T-helper 1 cell (primary cell): ENCODE measurements around the gene CACNB4.

Source experiments
- DNase-seq, 5 donors: peaks; one replicate each; pipeline ENCODE4 v3.0.0-alpha.2; 2012 to 2020

The CACNB4 gene

GRCh38 chr2:152088006-152088405, 10.8 kb downstream of the CACNB4 start:
- DNase-seq: no peak

GRCh38 chr2:152086231-152086630, 12.6 kb downstream of the CACNB4 start:
- DNase-seq: no peak

DNA sequence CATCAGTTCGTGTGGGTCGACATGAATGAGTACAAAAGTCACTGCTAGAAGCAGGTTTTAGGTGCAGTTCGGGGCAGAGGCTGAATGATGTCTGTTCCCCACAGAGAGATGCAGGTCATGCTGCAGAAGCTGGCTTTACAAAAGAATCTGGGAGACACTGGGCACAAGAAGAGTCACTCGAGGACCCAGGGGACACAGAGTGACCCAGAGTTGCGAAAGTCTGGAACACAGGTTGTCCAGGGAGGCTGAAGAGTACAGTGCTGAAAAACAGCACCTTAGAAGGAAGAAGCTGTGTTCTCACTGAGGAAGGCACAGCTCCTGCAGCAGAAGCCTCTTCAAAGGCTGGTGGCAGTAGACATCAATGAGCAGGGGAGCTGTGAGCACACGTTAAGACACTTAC, 14.8 kb downstream of the CACNB4 start:
- DNase-seq: no peak

- no peak for DNase-seq
Measured at GRCh38 chr2:152083202-152083875, 15.5 kb downstream of the CACNB4 start.

DNA sequence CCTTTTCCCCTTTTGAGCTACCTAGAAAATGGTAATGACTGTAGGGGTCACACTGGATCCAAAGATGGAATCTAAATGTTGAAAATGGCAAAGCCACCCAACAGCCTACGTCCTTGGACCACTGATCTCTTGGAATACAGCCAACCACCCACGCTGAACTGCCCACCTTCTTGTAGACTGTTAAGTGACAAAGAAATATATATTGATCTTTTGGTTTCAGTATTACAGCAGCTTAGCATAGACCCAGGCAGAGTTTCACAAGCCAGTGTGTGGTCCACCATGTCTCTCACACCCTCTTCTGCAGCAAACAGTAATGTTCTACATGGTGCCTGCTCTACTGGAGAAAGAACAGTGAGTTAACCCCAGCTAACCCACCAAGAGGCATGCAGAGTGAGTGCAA, 20.2 kb downstream of the CACNB4 start:
- DNase-seq: no peak

GRCh38 chr2:152078023-152078422, 20.8 kb downstream of the CACNB4 start:
- DNase-seq: no peak

- no peak for DNase-seq
Measured at GRCh38 chr2:152075461-152076050, 23.3 kb downstream of the CACNB4 start.

DNA sequence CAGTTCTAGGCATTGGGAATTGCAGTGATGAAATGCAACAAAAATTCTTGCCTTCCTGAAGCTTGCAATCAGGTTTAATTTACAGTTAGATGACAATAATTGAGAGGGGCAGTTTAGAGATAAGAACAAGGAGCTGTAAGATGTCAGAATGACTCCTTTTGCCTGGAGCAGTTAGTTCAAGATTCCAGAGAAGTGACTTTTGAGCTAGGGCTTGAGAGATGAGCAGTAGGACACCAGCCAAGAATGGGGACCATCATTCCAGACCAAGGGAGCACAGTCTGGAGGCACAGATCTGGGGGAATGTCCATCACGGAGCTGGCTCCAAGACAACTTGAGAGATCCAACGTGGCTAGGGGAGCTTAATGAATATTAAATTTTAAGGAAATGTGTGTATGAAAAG, 26.8 kb downstream of the CACNB4 start:
- DNase-seq: no peak

DNA sequence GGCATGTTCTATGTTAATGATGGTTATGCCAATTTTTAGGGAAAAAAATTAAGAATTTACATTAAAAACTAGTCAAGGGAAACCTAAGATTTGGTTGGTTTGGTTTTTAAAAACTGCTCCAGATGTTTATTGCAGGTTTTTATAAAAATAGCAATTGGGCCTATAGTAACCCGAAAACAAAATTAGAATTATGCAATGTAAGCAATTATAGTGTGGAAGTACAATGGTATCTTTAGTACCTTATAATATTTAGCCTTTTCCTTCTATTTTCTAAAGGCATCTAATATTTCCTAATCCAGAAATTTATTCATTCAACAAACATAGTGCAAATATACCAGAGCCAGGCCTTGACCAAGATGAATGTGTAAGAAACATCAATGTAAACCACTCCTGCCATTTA, 27.3 kb downstream of the CACNB4 start:
- DNase-seq: no peak

DNA sequence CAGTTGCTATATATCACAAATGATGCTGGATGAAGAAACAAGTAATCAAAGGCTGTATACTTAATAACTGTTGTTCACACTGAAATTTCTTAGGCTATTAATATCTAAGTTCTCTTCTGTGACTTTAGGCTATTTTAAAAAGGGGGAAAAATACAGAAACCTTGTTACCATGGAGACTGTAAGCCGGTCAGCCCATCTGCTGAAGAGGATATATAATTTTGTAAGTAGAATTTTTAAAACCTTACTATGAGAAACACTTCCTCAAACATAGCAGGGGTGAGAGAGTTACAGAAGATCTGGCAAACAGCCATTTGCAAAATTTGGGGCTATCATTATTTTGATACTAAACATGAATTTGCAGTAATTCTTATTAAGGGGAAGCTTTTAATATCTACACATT, 27.8 kb downstream of the CACNB4 start:
- DNase-seq: no peak

GRCh38 chr2:152068226-152068625, 30.6 kb downstream of the CACNB4 start:
- DNase-seq: no peak

- DNase-seq: no peak
Measured at GRCh38 chr2:152067823-152068222, 31.0 kb downstream of the CACNB4 start.

DNA sequence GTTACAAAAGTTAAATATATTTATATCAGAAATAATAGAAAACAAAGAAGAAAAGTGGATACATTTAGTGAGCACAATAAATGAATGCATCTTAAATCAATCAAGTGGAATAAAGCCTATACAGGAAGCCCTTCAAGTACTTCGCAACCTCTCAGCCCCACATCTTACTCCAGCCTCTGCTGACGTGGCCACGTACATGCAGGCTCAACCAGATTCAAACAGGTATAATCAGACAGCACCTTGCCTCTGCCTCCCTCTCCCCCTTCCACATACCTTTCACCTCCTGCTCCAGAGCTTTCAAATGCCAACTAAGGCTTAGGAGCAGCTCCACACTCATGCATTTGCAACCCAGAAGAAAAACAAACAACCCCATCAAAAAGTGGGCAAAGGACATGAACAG, 32.9 kb downstream of the CACNB4 start:
- DNase-seq: no peak

DNA sequence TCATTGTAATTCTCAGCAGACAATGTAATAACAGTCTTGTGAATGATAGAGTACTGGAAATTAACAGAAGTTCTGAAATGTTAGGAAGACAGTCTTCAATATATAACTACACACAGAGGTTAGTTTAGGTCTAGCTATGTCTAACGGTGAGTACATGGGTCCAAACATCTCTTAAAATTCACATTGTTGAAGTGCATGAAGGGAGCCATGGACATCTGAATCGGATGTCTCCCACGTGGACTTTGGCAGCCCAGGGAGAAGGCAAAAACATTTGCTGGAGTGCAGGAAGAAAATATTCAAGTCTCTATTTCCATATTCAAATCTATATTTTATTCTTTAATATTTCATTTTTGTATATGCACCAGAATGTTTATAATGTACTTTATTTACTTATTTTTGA, 34.8 kb downstream of the CACNB4 start:
- no peak for DNase-seq

DNA sequence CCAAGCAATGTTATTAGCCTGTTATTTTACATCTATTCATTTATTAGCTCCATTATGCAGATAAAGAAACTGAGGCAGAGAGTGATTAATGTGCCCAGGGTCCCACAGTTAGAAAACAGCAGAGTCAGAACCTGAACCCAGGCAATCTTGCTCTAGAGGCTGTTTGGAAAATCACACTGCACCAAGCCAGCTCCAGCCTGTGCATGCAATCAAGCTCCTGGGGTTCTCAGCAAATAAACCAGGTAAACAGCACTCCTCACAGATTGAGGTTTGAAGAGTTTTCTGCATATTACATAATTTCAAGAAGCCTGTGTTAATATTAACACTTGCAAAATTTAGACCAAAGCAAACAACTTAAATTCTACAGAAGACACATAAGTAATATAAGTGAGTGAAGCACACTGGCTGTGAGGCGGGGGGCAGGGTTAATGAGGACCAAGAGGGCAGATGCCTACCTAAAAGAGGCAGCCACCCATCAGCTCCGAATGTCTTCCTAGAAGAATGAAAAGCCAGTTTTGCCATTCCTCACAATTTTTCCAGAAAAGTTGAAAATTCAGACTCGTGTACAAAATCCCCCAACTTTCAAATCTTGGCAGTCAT, 35.4 kb downstream of the CACNB4 start:
- no peak for DNase-seq

DNA sequence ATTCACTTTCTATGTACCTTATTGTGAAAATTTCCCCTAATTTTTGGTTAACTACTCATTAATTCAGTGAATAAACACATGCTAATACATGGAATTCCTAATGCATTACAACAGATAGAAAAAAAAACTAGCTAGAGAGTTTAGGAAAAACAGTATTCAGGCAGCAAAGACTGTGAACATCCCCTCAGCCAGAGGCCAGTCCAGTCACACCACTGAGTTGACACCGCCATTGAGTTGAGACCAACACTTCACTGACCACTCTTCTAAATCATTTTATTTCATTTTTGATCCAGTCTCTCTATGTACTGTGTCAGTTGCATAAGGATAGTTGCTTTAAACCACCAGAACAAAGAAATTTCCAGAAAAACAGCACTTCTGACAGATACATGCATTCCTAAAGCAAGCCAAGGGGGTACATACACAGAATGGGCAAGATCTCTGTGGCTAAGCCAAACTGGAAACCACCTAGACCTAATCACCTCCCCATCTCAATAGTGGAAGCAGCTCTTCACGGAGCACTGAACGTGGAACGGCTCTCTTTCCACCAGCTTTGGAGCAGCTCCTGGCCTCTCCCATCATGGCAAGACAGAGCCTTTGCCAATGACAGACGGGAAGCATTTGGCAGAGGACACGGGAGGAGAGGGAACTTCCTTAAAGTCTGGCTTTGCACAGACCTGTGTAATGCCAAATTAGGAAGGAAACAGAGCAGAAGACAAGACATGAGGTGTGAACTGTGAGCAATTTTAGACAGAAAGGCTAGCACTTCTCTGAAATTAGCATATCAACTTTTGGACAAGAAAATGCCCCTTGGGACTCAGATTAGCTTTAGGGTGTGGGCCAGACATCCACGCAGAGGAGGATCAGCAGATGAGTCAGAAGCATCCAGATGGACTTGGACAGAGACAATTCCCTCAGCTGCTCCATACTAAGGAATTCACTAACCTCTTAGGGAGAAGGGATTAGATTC, 36.4 kb downstream of the CACNB4 start:
- no peak for DNase-seq

DNA sequence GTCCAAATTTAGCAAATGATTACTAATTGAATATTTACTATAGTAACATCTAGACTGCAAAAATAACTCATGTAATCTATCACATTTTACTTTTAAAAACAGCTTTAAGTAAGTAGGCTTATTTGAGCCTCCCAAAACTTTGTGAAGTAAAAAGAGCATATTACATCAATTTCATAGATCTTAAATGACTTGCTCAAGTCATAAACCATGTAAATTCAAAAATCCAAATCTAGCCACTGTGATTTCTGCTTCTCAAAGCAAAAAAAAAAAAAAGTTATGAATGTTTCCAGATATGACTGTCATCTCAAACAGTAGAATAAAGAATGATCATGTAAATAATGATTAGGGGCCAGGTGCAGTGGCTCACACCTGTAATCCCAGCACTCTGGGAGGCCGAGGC, 37.5 kb downstream of the CACNB4 start:
- no peak for DNase-seq

- DNase-seq: no peak
Measured at GRCh38 chr2:152058655-152059054, 40.2 kb downstream of the CACNB4 start.

DNA sequence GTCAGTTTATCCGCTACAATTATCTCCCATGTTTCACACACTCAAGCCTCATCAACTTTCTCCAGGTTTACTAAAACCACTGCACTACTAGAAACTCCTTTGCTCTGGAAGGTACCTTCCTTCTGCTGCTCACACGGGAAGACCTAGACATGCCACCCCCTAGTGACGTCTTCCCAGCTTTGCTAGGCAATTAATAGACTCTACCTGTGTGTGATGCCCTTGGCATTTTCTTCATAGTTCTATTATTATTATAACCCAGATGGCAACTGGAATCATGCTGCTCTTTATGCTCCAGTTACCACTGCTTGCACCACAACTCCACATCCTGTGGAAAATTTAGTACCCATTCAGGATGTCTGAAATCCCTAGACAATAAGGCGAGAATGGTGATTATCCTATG, 42.4 kb downstream of the CACNB4 start:
- DNase-seq: no peak

DNA sequence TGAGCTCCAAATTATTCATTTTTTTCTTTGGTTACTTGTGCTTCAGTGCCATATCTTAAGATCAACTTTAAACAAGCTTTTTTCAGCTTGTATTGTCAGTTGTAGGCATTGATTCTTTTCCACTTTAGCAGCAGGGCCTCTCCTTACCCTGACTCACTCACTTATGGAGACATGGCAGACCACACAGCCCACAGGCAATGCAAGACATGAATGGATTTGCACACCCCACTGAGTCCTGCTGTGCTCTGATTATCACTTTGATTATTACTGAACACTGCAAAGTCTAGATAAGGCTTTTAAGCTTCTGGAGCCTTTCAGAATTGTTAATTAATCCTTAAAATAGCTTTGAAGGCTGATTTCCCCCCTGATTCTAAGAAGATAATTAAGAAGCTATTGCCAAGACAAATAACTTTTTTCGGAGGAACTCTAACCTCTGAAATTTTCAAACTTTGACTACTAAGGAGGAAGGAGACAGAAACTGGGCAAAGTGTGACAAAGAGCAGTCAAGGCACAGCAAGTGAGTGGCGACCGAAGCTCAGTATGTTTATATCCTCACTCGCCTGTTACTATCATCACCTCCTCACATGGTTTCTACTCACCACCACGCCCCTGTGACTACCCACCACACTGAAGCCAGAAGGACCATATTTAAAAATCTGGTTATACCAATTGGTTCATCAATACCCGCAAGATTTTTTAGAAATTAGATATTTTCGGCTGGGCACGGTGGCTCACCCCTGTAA, 43.3 kb downstream of the CACNB4 start:
- no peak for DNase-seq

DNA sequence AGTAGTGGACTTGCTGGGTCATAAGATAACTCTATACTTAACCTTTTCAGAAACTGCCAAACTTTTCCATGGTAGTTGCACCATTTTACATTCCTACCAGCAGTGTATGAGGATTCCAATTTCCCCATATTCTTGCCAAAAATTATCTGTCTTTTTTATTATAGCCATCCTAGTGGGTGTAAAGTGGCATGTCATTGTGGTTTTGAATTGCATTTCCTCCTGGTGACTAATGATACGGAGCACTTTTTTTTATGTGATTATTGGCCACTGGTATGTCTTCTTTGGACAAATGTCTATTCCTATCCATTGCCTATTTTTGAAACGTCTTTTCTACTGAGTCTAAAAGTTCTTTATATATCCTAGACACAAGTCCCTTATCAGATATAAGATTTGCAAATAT, 44.3 kb downstream of the CACNB4 start:
- DNase-seq: no peak

DNA sequence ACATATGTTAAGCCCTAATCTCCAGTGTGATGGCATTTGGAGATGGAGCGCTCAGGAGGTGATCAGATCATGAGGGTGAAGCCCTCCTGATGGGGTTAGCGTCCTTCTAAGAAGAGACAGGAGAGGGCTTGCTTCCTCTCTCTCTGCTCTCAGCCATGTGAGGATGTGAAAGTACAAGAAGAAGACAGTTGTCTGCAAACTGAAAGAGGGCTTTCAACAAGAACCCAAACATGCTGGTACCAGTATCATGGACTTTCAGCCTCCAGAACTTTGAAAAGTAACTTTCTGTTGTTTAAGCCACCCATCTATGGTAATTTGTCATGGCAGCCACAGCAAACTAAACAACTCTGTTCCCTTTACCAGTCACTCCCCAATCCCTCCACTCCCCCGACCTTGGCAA, 47.4 kb downstream of the CACNB4 start:
- DNase-seq: no peak

DNA sequence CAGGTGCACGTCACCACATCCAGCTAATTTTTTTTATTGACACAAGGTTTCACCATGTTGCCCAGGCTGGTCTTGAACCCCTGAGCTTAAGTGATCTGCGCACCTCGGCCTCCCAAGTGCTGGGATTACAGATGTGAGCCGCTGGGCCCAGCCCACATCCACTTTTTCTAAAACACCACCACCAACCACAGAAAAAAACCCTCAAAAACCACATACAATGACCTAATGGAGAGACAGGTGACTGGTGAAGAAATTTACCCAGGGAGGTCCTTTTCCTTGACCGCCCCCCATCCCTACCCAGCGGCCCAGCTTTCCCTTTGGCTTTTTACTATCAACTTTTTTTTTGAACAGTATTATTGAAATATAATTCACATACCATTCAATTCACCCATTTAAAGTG, 47.9 kb downstream of the CACNB4 start:
- DNase-seq: no peak
